Measurements from ENCODE around the gene PIK3CB. TPM values are rescaled to one million over a fixed set of nuclear protein-coding genes. Genes with fewer than 3 reads are reported as not detected.

Gene PIK3CB
- polyA plus RNA-seq, 1 of the 3 experiments (the other 2 are of a cell fraction), result 6.8 TPM

GRCh38 chr3:138638641-138639040 lies 196.1 kb downstream of the PIK3CB start:
- no peak overlapping the region for H3K27ac ChIP-seq (ENCODE audit: low read depth in 2 of 2, low read length in 1 of 2)
- DNase-seq, result no peak
- H3K79me2 ChIP-seq (ENCODE audit: insufficient read depth), result no peaks in the 10 kb centered on the region
- H3K27me3 ChIP-seq (ENCODE audit: insufficient read depth), result no peaks in the 10 kb centered on the region
- H3K4me2 ChIP-seq, result no peak overlapping the region
- no peaks in the 10 kb centered on the region for H3F3A ChIP-seq (replicated peaks; ENCODE audit: insufficient read depth)
- H3K4me1 ChIP-seq (ENCODE audit: control insufficient read depth in 1 of 2, insufficient read depth in 2 of 2, low read depth in 1 of 2, low read length in 1 of 2), result no peaks in the 10 kb centered on the region
- CTCF ChIA-PET, result no interaction called here
- H3K9ac ChIP-seq, result no peak overlapping the region
- WGBS (ENCODE audit: low lambda C conversion rate), result 96% methylated on average over 2 of the region's 2 CpGs
- TF ChIP-seq GABPA (IDR thresholded peaks at IDR 0.05; ENCODE audit: low read depth) (no peak), JUND (IDR thresholded peaks at IDR 0.05) (no peak), RFX5 (IDR thresholded peaks at IDR 0.05; ENCODE audit: low read length) (no peak), POLR2AphosphoS5 (IDR thresholded peaks at IDR 0.05; ENCODE audit: low read depth, low read length) (no peak), USF2 (IDR thresholded peaks at IDR 0.05; ENCODE audit: borderline replicate concordance, low read depth, low read length) (no peak), FOXM1 (IDR thresholded peaks at IDR 0.05; ENCODE audit: low read depth) (no peak), CHD2 (IDR thresholded peaks at IDR 0.05; ENCODE audit: low read length, partially characterized antibody) (no peak), TCF12 (IDR thresholded peaks at IDR 0.05) (no peak), CTCF (IDR thresholded peaks at IDR 0.05) (no peak), RCOR1 (IDR thresholded peaks at IDR 0.05; ENCODE audit: low read length) (no peak), EZH2phosphoT487 (IDR thresholded peaks at IDR 0.05; ENCODE audit: borderline replicate concordance, low read depth) (no peak), EP300 (IDR thresholded peaks at IDR 0.05; ENCODE audit: borderline replicate concordance in 1 of 2, low read depth in 1 of 2, low read length in 1 of 2) (no peak), PBX3 (IDR thresholded peaks at IDR 0.05) (no peak), TEAD4 (IDR thresholded peaks at IDR 0.05; ENCODE audit: borderline replicate concordance, insufficient read depth) (no peak), FOSL2 (IDR thresholded peaks at IDR 0.05; ENCODE audit: borderline replicate concordance, low read depth) (no peak), SMC3 (IDR thresholded peaks at IDR 0.05; ENCODE audit: low read depth, low read length) (no peak), GATA2 (CRISPR knock-in tag; IDR thresholded peaks at IDR 0.05) (no peak), MXI1 (IDR thresholded peaks at IDR 0.05; ENCODE audit: low read depth, low read length) (no peak), SIN3A (IDR thresholded peaks at IDR 0.05; ENCODE audit: borderline replicate concordance, low read depth, low read length) (no peak)
- TF ChIP-seq, protein P1, sequence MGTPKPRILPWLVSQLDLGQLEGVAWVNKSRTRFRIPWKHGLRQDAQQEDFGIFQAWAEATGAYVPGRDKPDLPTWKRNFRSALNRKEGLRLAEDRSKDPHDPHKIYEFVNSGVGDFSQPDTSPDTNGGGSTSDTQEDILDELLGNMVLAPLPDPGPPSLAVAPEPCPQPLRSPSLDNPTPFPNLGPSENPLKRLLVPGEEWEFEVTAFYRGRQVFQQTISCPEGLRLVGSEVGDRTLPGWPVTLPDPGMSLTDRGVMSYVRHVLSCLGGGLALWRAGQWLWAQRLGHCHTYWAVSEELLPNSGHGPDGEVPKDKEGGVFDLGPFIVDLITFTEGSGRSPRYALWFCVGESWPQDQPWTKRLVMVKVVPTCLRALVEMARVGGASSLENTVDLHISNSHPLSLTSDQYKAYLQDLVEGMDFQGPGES (IDR thresholded peaks at IDR 0.05; ENCODE audit: low read depth, low read length), result no peak
- no peaks in the 10 kb centered on the region for H3K9me2 ChIP-seq
- H3K4me3 ChIP-seq (ENCODE audit: low read depth in 2 of 2, low read length in 1 of 2), result no peak overlapping the region
- H3K9me3 ChIP-seq, result peaks cover 10% of the 10 kb centered on the region; the same call in 1 of the 2 replicates
- POLR2A ChIA-PET, result no interaction called here
- no peaks in the 10 kb centered on the region for H4K20me1 ChIP-seq (ENCODE audit: insufficient read depth)
- peaks cover 0 to 3% of the 10 kb centered on the region in 2 experiments for H3K36me3 ChIP-seq (replicated peaks in 1 of 2; ENCODE audit: control insufficient read depth in 1 of 2, insufficient read depth in 2 of 2, low read length in 1 of 2)
- no peak overlapping the region for H2AFZ ChIP-seq (ENCODE audit: low read depth)
